HCT116 (cell line): ENCODE results near the gene ZKSCAN7. TPM values are rescaled to one million over a fixed set of nuclear protein-coding genes. Genes with fewer than 3 reads are reported as not detected.

Source experiments
- ATAC-seq: fragments of 200-7000 bp; cut with Tn5 transposase; 2 replicates; pipeline ENCODE4 v1.9.1; 2020; ENCODE audit warnings: mild to moderate bottlenecking, moderate library complexity
- BruUV-seq: library from RNA; stranded (reverse); fragments of 400-500 nt; replicated peaks from 2 replicates; lab custom pipeline; 2021; lab: Mats Ljungman, UMichigan
- CTCF ChIA-PET: fragments of 300-600 bp; sonication (Branson Sonifier 250); formaldehyde crosslinking; loops from one replicate; lab custom pipeline; 2021; ENCODE audit warnings: antibody characterized with exemption; lab: Charles Lee
- POLR2A ChIA-PET: fragments of 300-600, 350-600 bp; sonication (Branson Sonifier 250); formaldehyde crosslinking; loops from one replicate; lab custom pipeline; 2021; ENCODE audit warnings: antibody characterized with exemption; lab: Charles Lee
- RAD21 ChIA-PET, 2 experiments: fragments of 300-600 bp; sonication (Branson Sonifier 250); formaldehyde crosslinking; loops; one replicate each; lab custom pipeline; 2023; ENCODE audit warnings: low total read pairs in 2 of 2; ENCODE audit not compliant: uncharacterized antibody in 2 of 2, unreplicated experiment in 2 of 2, low non-redundant PET in 1 of 2; lab: Charles Lee
- DNase-seq: peaks from one replicate; pipeline ENCODE4 v3.0.0-alpha.2; 2010; ENCODE audit warnings: low read depth, low spot score
- H2AFZ ChIP-seq: fragments of 200-600 bp; shearing (Covaris generic), sonication (generic); 2 replicates; pipeline ENCODE4 v1.6.1; 2017; ENCODE audit warnings: low read depth, mixed run types, mixed read lengths, antibody characterized with exemption, low read length; ENCODE audit not compliant: poor library complexity, severe bottlenecking
- H3K27ac ChIP-seq: 2 replicates; pipeline ENCODE4 v1.5.1; 2012; ENCODE audit warnings: low read depth, low read length
- H3K27me3 ChIP-seq: fragments of 200-600 bp; sonication (generic); 2 replicates; pipeline ENCODE4 v1.6.1; 2016; ENCODE audit warnings: mixed run types, low read length, mixed read lengths; ENCODE audit not compliant: insufficient read depth
- H3K36me3 ChIP-seq, 2 experiments: fragments of 200-500 bp in 1 of 2; fragments of 200-600 bp in 1 of 2; sonication (Bioruptor generic) in 1 of 2; sonication (generic) in 1 of 2; 2 replicates each; pipeline versions ENCODE4 v1.5.1 to v1.6.1; 2014 to 2016; ENCODE audit warnings: low read length in 2 of 2, inconsistent platforms in 1 of 2, mixed read lengths in 1 of 2, mixed run types in 1 of 2; ENCODE audit not compliant: insufficient read depth in 2 of 2, control insufficient read depth in 1 of 2
- H3K4me1 ChIP-seq, 2 experiments: fragments of 200-600 bp in 1 of 2; sonication (generic) in 1 of 2; 2 replicates each; pipeline versions ENCODE4 v1.5.1 to v1.6.1; 2012 to 2017; ENCODE audit warnings: low read length in 2 of 2, inconsistent platforms in 1 of 2, mild to moderate bottlenecking in 1 of 2, mixed read lengths in 1 of 2, mixed run types in 1 of 2, moderate library complexity in 1 of 2; ENCODE audit not compliant: insufficient read depth in 2 of 2, control insufficient read depth in 1 of 2
- H3K4me2 ChIP-seq: fragments of 200-600 bp; sonication (generic); 2 replicates; pipeline ENCODE4 v1.6.1; 2017; ENCODE audit warnings: mixed run types, low read length, mixed read lengths
- H3K4me3 ChIP-seq, 2 experiments: fragments of 200-600 bp in 1 of 2; sonication (generic) in 1 of 2; replicated peaks in 1 of 2; 2 replicates each; pipeline ENCODE4 v1.5.1; 2011 to 2016; ENCODE audit warnings: low read length in 2 of 2, control low read depth in 1 of 2, low read depth in 1 of 2, mild to moderate bottlenecking in 1 of 2, mixed read lengths in 1 of 2, mixed run types in 1 of 2
- H3K79me2 ChIP-seq: fragments of 200-600 bp; sonication (generic); 2 replicates; pipeline ENCODE4 v1.6.1; 2017; ENCODE audit warnings: mild to moderate bottlenecking, mixed run types, low read length, moderate library complexity, mixed read lengths; ENCODE audit not compliant: insufficient read depth
- H3K9ac ChIP-seq: fragments of 200-600 bp; sonication (generic); 2 replicates; pipeline ENCODE4 v1.6.1; 2016; ENCODE audit warnings: low read length, mixed read lengths
- H3K9me2 ChIP-seq: fragments of 200-600 bp; sonication (generic), shearing (Covaris generic); 2 replicates; pipeline ENCODE4 v1.6.1; 2017; ENCODE audit warnings: mixed run types, mild to moderate bottlenecking, moderate library complexity; ENCODE audit not compliant: insufficient read depth
- H3K9me3 ChIP-seq, 2 experiments: fragments of 200-500 bp in 1 of 2; fragments of 200-600 bp in 1 of 2; sonication (Bioruptor generic) in 1 of 2; sonication (generic) in 1 of 2; 2 replicates each; pipeline ENCODE4 v1.6.1; 2014 to 2017; ENCODE audit warnings: low read length in 2 of 2, mixed read lengths in 2 of 2, inconsistent platforms in 1 of 2, low read depth in 1 of 2, mild to moderate bottlenecking in 1 of 2, mixed run types in 1 of 2, moderate library complexity in 1 of 2; ENCODE audit not compliant: control insufficient read depth in 1 of 2, insufficient read depth in 1 of 2
- H4K20me1 ChIP-seq: fragments of 200-600 bp; sonication (generic), shearing (Covaris generic); 2 replicates; pipeline ENCODE4 v1.6.1; 2017; ENCODE audit warnings: mixed run types, mild to moderate bottlenecking, moderate library complexity; ENCODE audit not compliant: insufficient read depth
- ELF1 ChIP-seq: IDR thresholded peaks from 2 replicates; pipeline ENCODE4 v1.6.1; 2012; ENCODE audit warnings: low read depth, borderline replicate concordance
- EZH2phosphoT487 ChIP-seq: fragments of 200-600 bp; IDR thresholded peaks from 2 replicates; pipeline ENCODE4 v1.6.1; 2018; ENCODE audit warnings: antibody characterized with exemption, borderline replicate concordance
- RAD21 ChIP-seq: IDR thresholded peaks from 2 replicates; pipeline ENCODE4 v1.6.1; 2012; ENCODE audit warnings: low read depth, mild to moderate bottlenecking
- SP1 ChIP-seq: IDR thresholded peaks from 2 replicates; pipeline ENCODE4 v1.6.1; 2012; ENCODE audit warnings: low read depth
- TCF7L2 ChIP-seq: IDR thresholded peaks from 2 replicates; pipeline ENCODE4 v1.7.0; 2011; ENCODE audit warnings: borderline replicate concordance, inconsistent platforms; ENCODE audit not compliant: insufficient read depth, insufficient read length; ENCODE audit errors: extremely low read depth
- YY1 ChIP-seq: IDR thresholded peaks from 2 replicates; pipeline ENCODE4 v1.6.1; 2011; ENCODE audit warnings: low read length, low read depth, moderate library complexity, mild to moderate bottlenecking; ENCODE audit not compliant: insufficient replicate concordance; ENCODE audit errors: extremely low read depth
- intact Hi-C: fragments of 100-400 bp; cut with micrococcal nuclease; formaldehyde crosslinking; loops from 2 replicates; pipeline ENCODE4 v1.10.0; 2022
- total RNA-seq: library from RNA; stranded (reverse); gene quantifications from one replicate; pipeline ENCODE4 v1.2.1, GENCODE V29; 2021; ENCODE audit not compliant: unreplicated experiment
- TF ChIP-seq, protein P1 (sequence below): IDR thresholded peaks from 2 replicates; pipeline ENCODE4 v1.6.1; 2011; ENCODE audit warnings: mild to moderate bottlenecking, low read length, moderate library complexity; ENCODE audit not compliant: insufficient replicate concordance; ENCODE audit errors: extremely low read depth
- TF ChIP-seq, protein P2 (sequence below), 3 experiments: fragments of 200-600 bp in 1 of 3; sonication (generic) in 1 of 3; IDR thresholded peaks in 2 of 3; conservative IDR thresholded peaks in 1 of 3; 2 replicates each; pipeline ENCODE4 v1.5.1; 2012 to 2017; ENCODE audit warnings: low read depth in 2 of 3, low read length in 2 of 3, antibody characterized with exemption in 1 of 3, borderline replicate concordance in 1 of 3, control low read depth in 1 of 3, mild to moderate bottlenecking in 1 of 3, mixed read lengths in 1 of 3, mixed run types in 1 of 3, moderate library complexity in 1 of 3; ENCODE audit not compliant: insufficient read depth in 1 of 3

ZKSCAN7 gene
- total RNA-seq, 1 experiment from 2014 or later, result not detected

DNA sequence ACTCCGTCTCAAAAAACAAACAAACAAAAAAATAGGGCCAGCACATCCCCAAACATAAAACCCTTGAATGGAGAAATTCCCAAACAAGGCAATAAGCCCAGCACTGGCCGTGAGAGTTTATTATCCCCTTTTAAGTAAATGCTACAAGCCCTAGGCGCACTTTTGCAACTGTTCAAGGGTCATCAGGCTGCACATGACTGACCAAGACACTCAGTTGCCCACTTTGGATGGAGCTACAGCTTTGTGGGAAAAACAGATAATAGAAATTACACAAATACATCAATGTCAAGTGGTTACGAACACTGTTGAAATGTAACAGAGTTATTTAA is 43.8 kb upstream of the ZKSCAN7 start (continued):
- TF ChIP-seq, protein P1, sequence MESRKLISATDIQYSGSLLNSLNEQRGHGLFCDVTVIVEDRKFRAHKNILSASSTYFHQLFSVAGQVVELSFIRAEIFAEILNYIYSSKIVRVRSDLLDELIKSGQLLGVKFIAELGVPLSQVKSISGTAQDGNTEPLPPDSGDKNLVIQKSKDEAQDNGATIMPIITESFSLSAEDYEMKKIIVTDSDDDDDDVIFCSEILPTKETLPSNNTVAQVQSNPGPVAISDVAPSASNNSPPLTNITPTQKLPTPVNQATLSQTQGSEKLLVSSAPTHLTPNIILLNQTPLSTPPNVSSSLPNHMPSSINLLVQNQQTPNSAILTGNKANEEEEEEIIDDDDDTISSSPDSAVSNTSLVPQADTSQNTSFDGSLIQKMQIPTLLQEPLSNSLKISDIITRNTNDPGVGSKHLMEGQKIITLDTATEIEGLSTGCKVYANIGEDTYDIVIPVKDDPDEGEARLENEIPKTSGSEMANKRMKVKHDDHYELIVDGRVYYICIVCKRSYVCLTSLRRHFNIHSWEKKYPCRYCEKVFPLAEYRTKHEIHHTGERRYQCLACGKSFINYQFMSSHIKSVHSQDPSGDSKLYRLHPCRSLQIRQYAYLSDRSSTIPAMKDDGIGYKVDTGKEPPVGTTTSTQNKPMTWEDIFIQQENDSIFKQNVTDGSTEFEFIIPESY, result no peak
- no peak for TF ChIP-seq YY1

DNA sequence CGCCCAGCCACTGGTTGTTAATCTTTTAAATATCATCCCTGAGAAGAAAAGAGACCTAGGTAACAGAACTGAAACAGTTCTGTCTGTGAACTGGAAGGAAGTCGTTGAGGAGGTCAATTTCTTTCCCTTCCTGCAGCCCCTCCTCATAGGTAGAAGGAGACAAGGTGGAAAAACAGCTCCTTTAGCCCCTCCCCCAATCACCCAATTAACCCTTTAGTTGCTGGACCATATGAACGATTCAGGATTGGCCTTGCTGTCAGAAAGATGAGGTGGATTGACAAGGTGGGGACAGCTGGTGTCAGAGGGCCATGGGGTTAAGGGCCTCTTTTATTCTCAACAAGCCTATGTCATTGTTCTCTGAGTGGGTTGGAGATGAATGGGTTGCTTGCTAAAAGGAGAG is 41.5 kb upstream of the ZKSCAN7 start:
- CTCF ChIA-PET, result no interaction called here
- Histone ChIP-seq H3K4me1 (peaks cover 6 to 17% of the 10 kb centered on the region in 2 experiments; a peak in 3 of 4 replicates), H4K20me1 (no peaks in the 10 kb centered on the region), H3K4me2 (no peak overlapping the region), H3K9me3 (no peaks in the 10 kb centered on the region), H3K4me3 (no peak overlapping the region), H3K9ac (no peak overlapping the region), H3K9me2 (no peaks in the 10 kb centered on the region), H3K36me3 (no peaks in the 10 kb centered on the region), H2AFZ (no peak overlapping the region), H3K27me3 (no peaks in the 10 kb centered on the region)
- POLR2A ChIA-PET, result no interaction called here
- RAD21 ChIA-PET, result no interaction called here
- intact Hi-C loops, result loop anchor here (5.0 kb wide), 2 partner anchors 36 to 176 kb away; partner anchors contain the start of genes TCAIM and ZNF445
- ATAC-seq (no peak), DNase-seq (no peak)
- no TSS peak for BruUV-seq
- TF ChIP-seq ELF1, result no peak
- TF ChIP-seq SP1, result no peak
- TF ChIP-seq EZH2phosphoT487, result no peak
- TF ChIP-seq RAD21, result no peak
- no peak for TF ChIP-seq TCF7L2
- TF ChIP-seq, protein P2, sequence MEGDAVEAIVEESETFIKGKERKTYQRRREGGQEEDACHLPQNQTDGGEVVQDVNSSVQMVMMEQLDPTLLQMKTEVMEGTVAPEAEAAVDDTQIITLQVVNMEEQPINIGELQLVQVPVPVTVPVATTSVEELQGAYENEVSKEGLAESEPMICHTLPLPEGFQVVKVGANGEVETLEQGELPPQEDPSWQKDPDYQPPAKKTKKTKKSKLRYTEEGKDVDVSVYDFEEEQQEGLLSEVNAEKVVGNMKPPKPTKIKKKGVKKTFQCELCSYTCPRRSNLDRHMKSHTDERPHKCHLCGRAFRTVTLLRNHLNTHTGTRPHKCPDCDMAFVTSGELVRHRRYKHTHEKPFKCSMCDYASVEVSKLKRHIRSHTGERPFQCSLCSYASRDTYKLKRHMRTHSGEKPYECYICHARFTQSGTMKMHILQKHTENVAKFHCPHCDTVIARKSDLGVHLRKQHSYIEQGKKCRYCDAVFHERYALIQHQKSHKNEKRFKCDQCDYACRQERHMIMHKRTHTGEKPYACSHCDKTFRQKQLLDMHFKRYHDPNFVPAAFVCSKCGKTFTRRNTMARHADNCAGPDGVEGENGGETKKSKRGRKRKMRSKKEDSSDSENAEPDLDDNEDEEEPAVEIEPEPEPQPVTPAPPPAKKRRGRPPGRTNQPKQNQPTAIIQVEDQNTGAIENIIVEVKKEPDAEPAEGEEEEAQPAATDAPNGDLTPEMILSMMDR (IDR thresholded peaks at IDR 0.05 in 2 of 3, conservative IDR thresholded peaks at IDR 0.05 in 1 of 3; ENCODE audit: borderline replicate concordance in 1 of 3, insufficient read depth in 1 of 3, low read depth in 2 of 3, low read length in 2 of 3), result no peak
- TF ChIP-seq, all 23 proteins: peak for 0
- Histone ChIP-seq H3K79me2 (peaks cover 18% of the 10 kb centered on the region), H3K27ac (no peak overlapping the region)
